Stimulated activated CD8-positive, alpha-beta memory T cell treated with anti-CD3 and anti-CD28 coated beads, Interleukin-12 subunit alpha, Interleukin-12 subunit beta, amount 100 ng/mL, for 24 hours (primary cell): ENCODE measurements around the gene PARD6B.
"Not testable (repeated sequence)": the region's sequence is repeated elsewhere in the genome, so short reads cannot be mapped to it uniquely, and the experiment has no call there.

Experiments
- DNase-seq: peaks from one replicate; pipeline ENCODE4 v3.0.0-alpha.2; 2020; ENCODE audit errors: extremely low read depth

Gene PARD6B

DNA sequence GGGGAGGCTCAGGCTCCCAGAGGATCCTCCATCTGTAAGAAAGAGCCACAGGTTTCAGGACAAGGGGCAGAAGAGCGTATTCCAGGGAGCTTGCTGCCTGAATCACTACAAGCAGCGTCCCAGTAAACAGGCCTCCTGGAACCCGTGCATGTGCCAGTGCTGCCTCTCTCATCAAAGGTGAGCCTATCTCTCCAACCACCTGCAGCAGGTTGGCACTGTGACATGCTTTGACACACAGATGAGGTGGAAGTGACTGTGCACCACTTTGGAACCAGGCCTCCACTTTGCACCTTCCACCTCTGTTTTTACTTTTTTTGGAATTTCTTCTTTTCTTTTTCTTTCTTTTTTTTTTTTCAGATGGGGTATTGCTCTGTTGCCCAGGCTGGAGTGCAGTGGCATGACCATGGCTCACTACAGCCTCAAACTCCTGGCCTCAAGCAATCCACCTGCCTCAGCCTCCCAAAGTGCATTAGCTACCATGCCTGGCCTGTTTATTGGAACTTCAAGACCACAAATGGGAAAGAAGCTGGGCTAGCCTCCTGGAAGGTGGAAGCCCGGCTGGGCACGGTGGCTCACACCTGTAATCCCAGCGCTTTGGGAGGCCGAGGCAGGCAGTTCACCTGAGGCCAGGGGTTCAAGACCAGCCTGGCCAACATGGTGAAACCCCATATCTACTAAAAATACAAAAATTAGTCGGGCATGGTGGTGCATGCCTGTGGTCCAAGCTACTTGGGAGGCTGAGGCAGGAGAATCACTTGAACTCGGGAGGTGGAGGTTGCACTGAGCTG, 27.5 kb upstream of the PARD6B start:
- DNase-seq, result not testable (repeated sequence)

DNA sequence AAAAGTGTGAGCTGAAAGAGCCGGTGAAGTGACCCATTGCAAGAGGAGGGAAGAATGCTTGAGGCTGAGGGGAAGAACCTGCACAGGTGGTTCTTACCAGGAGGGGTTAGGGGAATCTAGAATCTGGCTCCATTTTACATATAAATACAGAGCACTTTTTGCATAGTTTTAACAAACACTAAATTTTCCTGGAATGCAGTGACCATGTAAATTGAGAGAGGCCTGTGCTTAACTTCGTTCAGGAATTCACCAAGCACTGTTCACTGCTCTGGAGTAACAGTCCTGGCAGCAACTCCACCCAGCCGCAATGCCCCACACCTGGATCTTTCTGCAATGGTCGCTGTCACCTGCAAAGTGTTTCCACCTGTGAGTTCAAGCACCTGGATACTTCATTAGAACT, 26.9 kb upstream of the PARD6B start:
- no peak for DNase-seq

- no peak for DNase-seq
Observed at GRCh38 chr20:50704971-50705370, 26.4 kb upstream of the PARD6B start.

DNA sequence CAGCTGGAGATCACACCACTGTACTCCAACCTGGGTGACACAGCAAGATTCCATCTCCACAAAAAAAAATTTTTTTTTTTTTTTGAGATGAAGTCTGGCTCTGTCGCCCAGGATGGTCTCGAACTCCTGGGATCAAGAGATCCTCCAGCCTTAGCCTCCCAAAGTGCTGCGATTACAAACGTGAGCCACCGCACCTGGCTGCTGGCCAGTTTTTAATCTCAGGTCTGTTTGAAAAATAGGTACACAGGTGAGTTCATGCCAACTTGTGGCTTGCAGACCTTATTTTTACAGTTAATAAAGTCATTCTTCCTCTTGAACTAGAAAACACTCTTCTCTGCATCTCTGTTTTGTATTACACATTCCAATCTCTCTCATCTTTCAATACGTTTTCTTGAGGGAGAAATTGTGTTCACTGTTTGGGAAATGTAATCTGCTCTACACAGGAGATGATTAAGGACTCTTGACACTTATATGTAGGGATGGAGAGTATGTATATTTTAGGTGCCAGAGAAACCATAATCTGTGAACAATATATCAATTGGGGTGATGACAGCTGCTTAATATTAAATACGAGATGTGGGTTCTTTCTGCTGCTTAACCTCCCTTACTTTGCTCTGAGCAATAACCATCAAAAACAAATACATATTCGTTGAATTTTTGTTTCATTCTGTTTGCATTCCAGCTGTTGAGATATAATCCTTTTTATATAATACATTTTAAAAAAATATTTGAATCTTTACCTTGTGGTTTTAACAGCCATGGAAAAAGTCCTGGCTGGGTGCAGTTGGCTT, 22.3 kb upstream of the PARD6B start:
- DNase-seq, result no peak

- no peak for DNase-seq
Observed at GRCh38 chr20:50709636-50709973, 21.8 kb upstream of the PARD6B start.

- no peak for DNase-seq
Observed at GRCh38 chr20:50710492-50711063, 20.8 kb upstream of the PARD6B start.

DNA sequence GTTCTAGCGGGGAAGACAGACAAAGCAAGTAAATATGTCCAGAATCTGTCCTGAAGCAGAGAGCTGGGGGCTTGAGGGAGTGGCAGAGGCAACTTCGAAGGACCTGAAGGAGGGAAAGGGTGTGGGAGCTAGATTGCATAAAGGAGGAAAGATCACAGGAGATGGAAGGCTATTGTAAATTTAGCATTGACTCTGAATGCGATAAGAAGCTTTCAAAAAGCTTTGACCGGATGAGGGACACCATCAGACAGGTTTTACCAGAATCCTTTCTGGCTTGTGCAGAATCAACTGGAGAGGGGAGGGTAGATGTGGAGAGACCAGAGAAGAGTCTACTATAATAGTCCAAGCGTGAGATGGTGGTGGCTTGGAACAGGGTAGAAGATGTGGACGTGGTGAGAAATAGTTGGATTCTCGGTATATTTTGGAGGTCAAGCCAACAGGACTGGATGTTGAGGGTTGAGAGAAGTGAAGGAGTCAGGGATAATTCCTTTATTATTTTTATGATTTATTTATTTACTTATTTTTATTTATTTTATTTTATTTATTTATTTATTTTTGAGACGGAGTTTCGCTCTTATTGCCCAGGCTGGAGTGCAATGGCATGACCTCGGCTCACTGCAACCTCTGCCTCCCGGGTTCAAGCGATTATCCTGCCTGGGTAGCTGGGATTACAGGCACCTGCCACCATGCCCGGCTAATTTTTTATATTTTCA, 20.1 kb upstream of the PARD6B start:
- no peak for DNase-seq

- no peak for DNase-seq
Observed at GRCh38 chr20:50712771-50713656, 18.4 kb upstream of the PARD6B start.

GRCh38 chr20:50713657-50714101, 17.7 kb upstream of the PARD6B start:
- DNase-seq, result no peak

GRCh38 chr20:50714426-50714825, 17.0 kb upstream of the PARD6B start:
- not testable (repeated sequence) for DNase-seq

- DNase-seq, result no peak
Observed at GRCh38 chr20:50715694-50716093, 15.7 kb upstream of the PARD6B start.

GRCh38 chr20:50716518-50716917, 14.9 kb upstream of the PARD6B start:
- no peak for DNase-seq

- no peak for DNase-seq
Observed at GRCh38 chr20:50717312-50717711, 14.1 kb upstream of the PARD6B start.

GRCh38 chr20:50717974-50718761, 13.2 kb upstream of the PARD6B start:
- DNase-seq, result no peak

- DNase-seq, result no peak
Observed at GRCh38 chr20:50719328-50719727, 12.1 kb upstream of the PARD6B start.

DNA sequence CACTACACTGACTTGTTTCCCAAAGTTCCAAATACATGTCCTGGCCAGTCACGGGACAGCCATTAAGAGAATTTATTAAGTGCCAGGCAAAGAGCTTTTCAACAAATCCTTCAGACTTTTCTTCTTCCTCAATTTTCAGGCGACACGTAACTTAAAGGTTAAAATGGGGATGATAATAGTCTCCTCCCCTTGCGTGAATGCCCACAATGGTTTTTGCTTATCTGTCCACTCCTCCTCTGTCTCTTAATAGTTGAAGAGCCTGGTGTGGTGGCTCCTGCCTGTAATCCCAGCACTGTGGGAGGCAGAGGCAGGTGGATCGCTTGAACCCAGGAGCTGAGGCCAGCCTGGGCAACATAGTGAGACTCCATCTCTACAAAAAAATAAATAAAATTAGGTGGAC, 11.4 kb upstream of the PARD6B start:
- DNase-seq, result no peak

DNA sequence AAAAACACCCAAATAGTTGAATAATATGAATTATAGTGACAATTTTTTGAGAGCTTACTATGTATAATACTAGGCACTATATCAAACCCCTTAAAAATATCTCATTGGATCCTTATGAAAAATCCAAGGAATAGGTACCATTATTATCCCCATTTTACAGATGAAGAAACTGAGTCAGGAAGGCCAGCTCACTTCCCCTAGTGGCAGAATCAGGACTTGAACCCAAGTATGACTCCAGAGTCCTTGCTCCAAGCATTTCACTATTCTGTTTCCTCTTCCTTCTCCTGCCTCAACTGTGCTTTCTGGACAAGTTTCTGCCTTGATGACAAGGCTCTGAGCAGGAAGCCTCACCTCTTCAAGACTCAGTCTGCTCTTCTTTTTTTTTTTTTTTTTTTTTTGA, 10.8 kb upstream of the PARD6B start:
- no peak for DNase-seq

GRCh38 chr20:50721881-50722281, 9.5 kb upstream of the PARD6B start:
- DNase-seq, result no peak

- DNase-seq, result no peak
Observed at GRCh38 chr20:50722424-50723155, 8.8 kb upstream of the PARD6B start.

- DNase-seq, result no peak
Observed at GRCh38 chr20:50723672-50724071, 7.7 kb upstream of the PARD6B start.
